GM21576 (cell line): ENCODE measurements around the gene PRKCE.

Experiments used
- ATAC-seq: cut with Tn5 transposase; IDR thresholded peaks from one replicate; pipeline ENCODE4 v1.9.1; 2021; ENCODE audit warnings: mild to moderate bottlenecking, moderate library complexity; ENCODE audit not compliant: unreplicated experiment

Gene PRKCE

DNA sequence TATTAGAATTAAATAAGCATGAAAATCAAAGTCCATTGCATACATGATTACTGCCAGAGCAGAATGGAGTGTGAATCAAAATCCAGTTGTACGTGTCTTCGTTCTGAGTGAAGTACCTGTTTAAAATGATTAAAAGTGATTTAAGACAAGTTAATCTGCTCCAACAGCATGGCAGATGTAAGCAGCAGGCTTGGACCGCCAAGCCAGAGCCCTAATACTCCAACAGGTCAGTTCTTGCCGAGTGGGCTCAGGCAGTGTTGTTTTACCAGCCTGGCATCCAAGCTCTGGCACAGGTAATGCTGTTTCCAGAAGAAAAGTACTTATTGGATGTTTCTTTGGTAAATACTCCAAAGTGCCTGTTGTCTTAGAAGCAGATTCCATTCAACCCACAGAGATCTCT lies 474.3 kb downstream of the PRKCE start:
- no peak for ATAC-seq

DNA sequence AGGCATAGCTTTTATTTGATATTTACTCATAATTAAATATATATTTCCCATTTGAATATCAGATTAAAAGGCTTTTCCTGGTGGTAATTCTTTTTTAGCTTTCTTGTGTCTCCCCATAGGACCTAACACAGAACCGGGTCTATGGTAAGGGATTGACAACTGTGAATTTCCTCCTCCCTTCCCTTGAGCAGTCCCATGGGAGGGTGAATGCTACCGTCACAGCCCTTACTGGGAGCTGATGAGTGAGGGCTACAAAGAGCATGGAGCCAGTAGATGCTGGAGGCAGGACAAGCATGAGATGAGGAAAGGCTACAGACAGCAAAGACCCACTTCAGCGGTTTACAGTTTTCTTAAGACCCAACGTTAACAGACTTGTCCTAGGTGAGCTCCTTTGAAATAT lies 475.1 kb downstream of the PRKCE start:
- ATAC-seq, result no peak

DNA sequence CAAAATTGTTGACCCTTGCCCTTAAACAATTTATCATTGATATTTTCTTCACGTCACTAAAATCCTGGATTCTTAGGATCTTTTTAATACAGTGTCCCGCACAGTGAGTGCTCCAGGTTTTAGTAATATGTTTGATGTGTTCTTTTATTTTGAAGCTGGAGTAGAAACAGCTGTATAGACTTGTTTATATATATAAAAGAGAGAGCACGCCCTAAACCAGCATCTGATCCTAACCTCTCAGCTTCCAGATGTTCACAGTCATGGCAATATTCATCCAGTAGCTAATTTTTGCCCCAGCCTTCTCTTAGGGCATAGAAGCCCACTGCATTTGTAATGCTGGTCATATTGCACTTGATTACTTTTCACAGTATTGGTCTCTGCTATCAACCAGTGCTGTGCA lies 475.7 kb downstream of the PRKCE start:
- ATAC-seq, result no peak

DNA sequence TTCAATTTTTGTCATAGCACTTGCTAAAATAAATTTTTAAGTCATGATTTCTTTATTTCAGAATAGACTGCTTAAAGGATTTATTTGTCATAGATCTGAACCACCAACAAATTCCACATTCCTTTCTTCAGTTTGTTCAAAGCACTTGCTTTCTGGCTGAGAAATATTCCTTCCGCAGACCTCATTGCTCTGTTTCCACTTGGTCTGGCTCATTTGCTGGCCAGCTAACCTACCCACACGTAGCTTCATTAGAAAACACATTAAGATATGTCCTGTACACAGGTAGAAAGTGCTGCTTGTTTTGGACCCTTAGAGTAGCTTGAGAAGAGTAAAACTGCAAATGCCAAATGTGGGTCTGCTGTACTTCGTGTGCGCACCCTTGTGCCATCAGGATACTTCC lies 479.0 kb downstream of the PRKCE start:
- ATAC-seq, result no peak

DNA sequence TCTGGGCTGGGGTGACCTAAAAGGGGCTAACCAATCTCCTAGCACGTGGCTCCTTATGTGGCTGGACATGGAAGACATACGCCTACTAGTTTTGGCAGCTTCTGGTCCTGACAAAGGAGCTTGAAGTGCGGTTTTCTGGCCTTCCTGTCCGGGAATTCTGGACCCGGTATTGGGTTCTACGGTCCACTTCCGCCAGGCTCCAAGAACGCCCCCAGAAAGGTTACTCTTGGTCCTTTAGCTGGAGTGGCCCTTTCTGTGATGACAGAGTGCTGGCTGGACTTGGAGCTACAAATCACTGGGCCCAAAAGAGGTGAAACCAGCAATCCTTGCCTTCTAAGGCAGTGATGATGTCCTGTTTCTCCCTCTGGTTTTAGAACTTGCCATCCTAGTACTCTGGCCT lies 481.5 kb downstream of the PRKCE start:
- ATAC-seq, result no peak

DNA sequence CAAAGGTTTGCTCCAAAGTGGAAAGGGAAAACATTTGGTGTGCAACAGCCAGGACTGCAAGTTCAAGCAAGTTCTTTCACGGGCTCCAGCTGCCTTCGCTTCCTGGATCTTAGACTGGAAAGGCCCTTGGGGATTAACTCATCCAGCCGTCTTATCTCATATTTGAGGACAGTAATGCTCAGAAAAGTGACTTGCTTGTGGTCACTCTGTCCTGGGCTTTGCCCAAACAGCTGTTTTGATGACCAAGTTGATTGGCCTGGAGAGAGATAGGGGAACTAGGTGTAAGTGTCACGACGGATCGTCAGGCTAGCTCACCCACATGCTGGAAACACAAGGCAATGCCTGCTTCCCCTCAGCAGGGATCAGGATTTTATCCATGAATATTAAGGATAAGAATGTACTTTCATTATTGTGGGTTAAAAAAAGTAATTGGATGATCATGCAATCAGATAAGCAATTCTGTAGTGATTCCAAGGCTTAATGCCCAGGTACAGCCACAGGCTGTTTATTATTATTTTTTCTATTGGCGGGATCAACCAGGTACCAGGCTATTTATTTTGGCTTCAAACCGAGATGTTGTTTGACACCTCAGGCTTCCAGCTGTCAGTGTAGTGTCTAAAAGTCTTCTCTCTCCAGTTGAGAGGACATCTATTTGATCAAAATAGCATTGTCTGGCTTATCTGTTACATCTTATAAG lies 483.2 kb downstream of the PRKCE start:
- ATAC-seq, result no peak

DNA sequence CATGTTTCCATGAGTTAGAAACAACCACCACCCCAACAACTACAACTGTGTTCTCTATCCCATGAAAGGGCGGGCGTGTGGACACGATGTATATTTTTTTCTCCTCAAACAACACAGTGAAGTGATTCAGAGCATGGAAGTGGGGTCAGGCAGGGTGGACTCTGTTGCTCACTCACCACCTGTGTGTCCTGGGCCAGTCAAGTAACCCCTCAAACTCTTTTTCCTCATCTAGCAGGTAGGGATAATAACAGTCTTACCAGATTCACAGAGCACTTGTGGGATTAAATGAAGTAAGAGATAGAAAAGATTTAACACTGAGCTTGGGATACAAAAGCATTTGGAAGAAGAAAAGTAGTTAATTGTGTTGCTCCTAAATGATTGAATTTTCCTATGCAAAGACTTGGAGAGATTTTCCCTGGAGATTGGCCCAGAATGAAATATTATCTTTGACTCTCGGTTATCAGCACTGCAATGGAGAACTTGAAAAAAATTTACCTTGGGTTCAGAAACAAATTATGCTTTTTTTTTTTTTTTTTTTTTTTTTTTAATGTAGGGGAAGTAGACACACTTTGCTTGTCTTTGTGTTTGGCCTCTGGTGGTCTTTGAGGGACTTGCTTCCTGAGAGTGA lies 483.9 kb downstream of the PRKCE start:
- no peak for ATAC-seq

DNA sequence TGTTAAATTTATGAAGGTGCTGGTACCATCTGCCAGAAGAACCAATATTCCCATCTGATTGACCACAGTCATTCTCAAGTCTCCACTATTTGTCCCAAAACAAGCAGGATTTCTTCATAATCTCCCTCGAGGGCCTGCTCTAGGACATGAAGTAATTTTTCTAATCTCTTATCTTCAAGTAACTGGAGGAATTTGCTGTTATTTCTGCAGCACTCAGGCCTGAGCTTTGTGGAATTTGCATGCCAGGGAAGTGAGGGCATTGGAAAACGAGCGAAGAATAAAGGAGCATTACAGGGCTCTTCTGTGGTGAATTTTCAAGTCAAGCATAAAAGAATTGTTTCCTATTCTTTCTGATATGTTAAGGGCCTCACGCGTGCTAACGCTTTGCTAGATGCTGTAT lies 484.5 kb downstream of the PRKCE start:
- no peak for ATAC-seq

DNA sequence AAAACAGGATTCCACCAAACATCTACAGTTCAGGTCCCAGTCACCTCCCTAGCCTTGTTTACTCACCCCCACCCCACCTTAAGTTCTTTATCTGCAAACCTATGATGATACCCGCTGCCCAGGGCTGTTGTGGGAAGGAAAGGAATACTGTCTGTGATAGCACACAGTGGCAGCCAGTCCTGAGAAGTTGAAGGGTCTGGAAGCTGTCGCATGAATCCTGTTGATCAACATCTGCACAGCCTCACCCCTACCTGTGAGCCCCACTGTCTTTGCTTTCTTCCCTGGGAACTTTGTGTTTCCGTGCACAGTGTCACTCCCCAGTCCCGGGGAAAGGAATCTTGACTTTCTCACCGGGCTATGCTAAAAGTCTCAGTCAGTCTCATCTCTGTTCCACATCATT lies 485.0 kb downstream of the PRKCE start:
- ATAC-seq, result no peak

DNA sequence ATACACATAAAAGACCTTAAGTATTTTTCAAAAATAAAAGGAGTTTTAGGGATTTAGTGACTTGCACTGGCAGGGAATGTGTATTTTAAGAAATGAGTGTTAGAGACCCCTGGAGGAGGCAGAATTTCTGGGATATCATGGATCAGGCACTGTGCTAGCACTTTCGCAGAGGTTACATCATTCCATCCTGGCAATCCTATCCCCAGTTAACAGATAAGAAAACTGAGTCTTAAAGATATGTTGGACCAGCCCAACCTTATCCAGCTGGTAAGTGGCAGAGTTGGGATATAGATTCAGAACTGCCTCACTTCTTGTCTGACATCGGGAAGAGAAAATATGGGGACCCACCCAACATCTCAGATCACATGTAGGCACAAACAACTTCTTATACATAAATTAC lies 485.5 kb downstream of the PRKCE start:
- ATAC-seq, result no peak

DNA sequence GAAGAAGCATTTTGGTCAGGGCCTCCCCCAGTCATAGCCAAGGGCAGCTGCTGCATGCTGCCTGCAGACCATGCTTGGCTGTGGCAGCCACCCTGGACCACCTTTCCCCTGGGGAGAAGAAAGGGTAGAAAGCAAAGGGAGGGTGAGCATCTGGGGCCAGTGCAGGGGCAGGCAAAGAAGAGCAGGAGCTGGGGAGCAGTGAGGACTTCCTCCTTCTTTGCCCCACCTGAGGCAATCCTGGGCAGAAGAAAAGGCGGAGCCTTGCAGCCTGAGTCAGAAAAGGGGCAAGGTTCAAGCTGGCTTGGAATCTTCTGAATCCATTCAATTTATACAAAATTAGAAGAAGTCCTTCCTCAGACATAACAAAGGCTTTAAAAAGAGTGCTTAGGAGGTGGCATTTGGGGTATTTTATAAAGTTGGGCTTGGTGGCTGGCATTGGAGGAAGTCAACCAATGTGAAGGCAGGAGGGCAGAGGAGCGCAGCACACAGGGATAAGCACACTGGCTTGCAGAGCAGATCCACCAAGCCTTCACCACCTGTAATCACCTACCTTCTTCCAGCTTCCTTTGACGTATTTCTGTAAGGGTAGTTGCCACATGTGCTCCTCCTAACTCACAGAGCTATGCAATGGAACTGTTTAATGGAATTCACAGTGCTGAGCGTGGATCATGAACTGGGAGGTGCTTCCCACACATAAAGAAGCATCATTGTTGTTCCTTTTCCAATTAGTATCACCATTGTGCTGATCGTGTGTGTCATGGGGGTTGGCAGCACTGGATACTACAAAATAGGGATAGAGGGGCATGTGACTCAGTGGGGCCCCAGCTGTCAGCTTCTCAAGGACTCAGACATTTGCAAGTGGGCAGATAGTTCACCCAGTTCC lies 491.3 kb downstream of the PRKCE start:
- ATAC-seq, result no peak

DNA sequence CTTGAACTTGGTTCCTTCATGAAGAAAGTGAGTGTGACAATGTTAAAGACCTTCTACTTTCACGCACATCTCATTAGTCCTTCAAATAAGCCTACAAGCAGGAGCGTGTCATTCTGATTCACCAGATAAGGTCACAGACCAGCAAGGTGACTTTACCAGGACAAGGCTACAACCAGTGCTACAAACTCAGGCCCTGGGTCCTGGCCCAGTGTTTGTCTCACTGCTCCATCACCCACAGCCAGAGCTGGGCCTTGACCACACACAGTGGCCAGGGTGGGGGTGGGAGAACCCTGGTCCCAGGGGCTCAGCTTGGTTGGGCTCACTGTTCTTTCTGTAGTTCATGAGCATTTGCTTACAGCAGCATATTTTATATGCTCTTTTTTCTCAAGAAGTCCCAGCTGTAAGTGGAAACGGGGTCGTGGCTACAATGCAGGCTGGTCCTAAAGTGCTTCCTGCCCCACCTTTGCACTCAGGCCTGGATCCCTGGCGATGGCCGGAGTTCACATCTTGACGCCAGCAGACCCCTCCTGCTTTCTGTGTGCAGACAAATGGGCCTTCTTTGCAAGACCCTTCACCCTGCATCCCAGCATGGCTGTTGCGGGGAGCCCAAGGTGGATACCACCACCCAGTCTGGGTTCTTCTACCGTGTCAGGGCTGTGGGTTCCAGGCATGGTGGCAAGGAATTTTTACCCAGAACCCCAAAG lies 492.1 kb downstream of the PRKCE start:
- ATAC-seq, result no peak

DNA sequence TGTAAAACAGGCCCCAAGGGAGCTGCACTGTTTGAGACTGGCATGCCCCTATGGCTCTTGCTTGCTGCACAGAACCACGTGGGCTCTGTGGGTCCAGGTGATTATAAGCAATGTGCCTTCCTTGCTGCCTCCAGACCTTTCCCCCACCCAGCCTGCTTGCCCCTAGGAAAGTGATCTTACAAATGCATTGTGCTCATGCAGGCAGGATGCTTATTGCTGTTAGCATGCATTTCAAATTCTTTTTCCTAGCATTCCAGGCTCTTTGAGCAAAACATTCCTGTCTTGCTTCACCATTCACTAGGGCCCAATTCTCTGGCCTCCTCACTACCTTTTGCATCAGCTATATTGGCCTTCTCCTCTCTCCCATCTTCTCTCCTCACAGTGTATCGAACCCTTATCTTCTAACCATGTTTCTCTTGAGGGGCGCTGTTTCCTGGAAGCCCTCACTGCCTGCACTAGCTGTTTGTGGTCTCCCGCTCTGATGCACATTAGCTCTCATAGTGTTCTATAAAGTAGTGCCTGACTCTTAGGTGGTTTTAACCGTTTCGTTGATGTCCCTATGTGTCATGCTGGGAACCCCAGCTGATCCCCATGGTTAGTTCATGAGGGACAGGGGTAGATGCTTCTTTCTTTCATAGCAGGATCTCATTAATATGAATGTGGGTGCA lies 492.8 kb downstream of the PRKCE start:
- ATAC-seq, result no peak

DNA sequence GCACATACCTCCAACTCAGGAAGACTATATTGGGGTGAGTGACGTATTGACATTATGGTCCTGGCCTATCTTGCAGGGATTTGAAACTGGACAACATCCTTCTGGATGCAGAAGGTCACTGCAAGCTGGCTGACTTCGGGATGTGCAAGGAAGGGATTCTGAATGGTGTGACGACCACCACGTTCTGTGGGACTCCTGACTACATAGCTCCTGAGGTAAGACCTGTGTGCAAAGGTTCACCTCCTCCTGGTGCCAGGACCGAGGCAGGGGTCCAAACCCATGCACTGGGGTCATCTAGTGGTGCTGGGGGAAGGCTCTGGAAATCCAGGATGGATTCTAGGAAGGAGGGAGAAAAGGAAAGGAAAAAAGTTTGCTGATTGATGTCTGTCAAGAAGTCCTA lies 493.5 kb downstream of the PRKCE start:
- no peak for ATAC-seq

DNA sequence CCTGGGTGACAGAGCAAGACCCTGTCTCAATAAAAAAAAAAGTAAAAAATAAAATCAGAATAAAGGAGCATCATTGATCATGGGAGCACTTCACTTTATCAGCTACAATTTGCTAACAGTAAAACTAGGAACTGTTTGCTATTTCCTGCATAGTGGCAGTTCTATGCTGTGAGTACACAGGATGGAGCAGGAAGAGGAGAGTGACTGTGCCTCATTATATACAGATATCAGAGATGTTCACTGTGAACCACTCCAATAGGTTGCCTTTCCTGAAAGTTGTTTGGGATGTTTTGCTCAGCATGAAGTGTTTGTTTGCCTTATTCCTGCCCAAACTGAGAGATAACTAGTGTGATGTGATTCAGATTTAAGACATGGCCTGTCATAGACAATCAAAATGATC lies 494.4 kb downstream of the PRKCE start:
- ATAC-seq, result no peak

DNA sequence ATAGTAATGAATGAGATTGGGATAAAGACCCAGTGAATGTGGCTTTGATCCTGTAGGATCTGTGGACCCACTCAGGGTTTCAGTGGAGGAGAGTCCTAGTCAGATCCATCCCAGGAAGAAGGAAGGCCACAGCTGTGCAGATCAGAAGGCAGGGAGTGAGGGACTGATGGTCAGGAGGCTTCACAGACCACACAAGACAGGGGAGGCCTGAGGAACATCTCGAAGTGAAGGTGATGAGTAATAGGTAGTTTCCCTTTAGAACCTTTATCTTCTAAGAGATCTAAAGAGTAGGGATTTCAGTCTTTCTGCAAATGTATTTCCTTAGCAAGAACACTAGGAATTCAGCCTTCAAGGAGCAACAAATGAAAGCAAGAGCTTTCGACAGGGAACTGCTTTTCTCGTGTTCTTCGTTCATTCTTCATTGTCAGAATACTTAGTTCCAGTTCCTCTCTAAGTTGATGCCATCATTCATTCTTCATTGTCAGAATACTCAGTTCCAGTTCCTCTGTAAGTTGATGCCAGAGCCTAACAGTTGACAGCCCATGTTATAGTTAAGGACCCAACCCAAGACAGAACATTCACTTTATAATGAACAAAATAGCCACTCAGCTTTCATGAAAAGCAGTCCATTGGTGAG lies 495.5 kb downstream of the PRKCE start:
- no peak for ATAC-seq

DNA sequence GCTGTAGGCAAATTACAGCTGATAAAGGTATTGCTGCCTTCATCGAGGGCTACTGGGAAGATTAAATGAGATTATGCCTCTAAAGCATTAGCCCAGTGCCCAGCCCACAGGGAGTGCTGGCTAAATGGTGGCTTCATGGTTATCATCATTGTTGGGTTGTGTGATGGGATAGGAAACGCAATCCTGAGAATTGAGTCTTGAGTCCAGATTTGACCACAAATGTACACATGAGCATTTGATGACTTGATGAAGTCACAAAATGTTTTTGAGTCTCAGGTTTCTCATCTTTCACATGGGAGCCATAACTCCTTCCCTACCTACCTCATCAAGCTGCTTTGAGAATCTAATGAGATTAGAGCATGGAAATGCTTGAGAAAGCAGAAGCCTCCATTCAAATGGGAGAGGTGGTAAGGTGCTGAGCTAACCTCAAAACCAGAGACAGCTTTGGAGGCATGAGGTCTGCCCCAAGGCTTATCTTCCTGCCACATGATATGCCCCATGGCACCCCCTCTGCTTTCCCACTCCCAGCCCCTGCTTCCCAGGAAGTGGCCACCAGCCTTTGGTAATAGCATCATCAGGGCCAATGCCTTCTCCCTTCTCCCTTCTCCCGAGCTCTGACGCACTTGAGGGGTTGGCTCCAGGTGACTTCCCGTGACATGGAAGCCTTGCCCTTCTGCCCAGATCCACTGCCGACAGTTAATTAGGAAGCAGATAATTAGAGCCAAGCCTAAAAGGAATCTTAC lies 496.3 kb downstream of the PRKCE start:
- ATAC-seq, result no peak

DNA sequence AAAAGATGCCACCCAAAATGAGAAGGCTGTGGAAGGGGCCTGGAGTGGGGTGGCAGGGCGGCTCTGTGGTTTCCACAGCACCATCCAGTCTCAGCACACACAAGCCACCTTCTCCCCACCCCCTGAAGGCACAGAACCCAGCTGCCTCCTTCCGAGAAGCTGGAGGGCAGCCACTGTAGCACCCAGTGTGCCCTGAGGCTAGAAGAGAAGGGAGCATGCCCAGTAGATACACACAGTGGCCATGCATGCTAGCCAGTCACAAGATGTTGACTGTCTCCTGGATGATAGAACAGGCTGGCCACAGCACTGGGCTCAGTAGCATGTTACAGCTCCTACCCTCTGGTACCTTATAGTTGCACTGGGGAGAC lies 496.9 kb downstream of the PRKCE start:
- ATAC-seq, result no peak

DNA sequence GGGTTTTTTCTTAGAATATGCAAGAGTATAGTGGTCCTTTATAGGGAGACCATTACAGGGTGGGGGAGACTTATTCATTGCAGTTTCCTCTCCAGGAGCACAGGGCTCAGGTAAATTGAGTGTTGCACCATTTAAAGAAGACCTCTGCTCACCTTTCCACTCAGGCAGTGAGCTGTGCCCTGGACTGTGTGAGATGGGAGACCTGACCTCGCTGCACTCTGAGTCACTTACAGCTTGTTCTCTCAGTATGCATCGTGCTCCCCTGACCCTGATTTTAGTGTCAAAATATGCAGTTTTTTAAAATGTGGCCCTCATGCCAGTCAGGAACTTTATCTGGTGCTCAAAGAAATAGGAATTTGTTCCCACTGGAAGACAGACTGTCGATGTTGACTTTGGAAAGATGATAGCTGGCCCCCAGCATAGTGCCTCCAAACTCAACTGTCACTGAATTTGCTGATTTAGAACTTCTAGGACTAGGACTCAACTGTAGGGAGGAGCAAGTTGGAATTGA lies 499.0 kb downstream of the PRKCE start:
- ATAC-seq, result no peak

DNA sequence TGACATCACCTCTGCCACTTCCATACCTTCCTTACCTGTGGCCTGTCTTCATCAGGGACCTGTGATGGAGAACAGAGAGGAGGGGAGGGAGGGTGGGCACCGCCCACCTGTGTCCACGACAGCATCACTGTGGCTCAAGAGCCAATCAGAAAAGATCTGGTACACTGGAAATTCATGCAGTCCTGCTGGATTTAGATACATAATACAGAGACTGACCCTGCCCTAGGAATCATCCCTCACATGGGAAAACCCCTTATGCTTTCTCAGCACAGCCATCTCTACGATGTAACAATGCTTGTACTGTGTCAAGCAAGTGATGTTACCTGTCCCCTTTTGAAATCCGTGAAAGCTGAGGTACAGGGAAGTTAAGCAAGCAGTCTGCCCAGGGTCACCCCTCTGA lies 500.1 kb downstream of the PRKCE start:
- no peak for ATAC-seq
